ENCODE results near the gene ITFG1.
"Not testable (repeated sequence)": the region's sequence is repeated elsewhere in the genome, so short reads cannot be mapped to it uniquely, and the experiment has no call there.

The ITFG1 gene

DNA sequence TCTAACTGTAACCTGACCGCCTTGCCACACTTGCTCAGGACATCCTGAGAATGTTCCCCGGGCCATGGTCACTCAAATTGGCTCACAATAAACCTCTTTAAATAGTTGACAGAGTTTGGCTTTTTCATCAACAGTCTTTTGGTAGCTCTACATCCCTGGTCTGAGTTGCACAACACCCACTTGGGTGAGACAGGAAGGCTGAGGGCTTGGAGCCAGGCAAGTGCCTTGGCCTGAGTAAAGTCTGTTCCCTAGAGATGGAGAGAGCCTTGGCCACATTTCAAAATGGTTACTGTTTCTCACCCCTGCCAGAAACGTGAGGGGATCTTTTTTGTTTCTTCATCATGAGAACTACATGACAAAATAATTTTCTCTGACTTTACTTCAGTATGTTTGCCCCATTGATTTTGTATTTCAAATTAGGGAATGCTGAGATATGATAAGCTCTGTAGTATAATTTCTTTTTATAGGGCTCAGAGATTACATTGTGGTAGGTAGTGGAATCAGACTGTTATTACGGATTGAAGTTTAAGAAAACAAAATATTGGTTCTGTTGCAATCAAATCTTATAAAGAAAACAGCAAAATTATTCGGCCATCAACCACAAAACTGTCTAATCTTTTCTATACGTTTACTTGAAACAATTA, 263.2 kb downstream of the ITFG1 start:
- no peak for DNase-seq
- TF ChIP-seq, protein P1, sequence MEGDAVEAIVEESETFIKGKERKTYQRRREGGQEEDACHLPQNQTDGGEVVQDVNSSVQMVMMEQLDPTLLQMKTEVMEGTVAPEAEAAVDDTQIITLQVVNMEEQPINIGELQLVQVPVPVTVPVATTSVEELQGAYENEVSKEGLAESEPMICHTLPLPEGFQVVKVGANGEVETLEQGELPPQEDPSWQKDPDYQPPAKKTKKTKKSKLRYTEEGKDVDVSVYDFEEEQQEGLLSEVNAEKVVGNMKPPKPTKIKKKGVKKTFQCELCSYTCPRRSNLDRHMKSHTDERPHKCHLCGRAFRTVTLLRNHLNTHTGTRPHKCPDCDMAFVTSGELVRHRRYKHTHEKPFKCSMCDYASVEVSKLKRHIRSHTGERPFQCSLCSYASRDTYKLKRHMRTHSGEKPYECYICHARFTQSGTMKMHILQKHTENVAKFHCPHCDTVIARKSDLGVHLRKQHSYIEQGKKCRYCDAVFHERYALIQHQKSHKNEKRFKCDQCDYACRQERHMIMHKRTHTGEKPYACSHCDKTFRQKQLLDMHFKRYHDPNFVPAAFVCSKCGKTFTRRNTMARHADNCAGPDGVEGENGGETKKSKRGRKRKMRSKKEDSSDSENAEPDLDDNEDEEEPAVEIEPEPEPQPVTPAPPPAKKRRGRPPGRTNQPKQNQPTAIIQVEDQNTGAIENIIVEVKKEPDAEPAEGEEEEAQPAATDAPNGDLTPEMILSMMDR (IDR thresholded peaks at IDR 0.05; ENCODE audit: low read depth, low read length, missing control alignments) = no peak
- in situ Hi-C loops (cut with HindIII; ENCODE audit: low pct_ligation_motif_present, low sequenced_read_pairs) = no loop called here
- H3K36me3 ChIP-seq (replicated peaks) = no peaks in the 10 kb centered on the region
- H3K27ac ChIP-seq = no peak overlapping the region
- H3K4me3 ChIP-seq (ENCODE audit: low read depth, low read length) = no peak overlapping the region
- no peaks in the 10 kb centered on the region for H3K27me3 ChIP-seq (replicated peaks)

DNA sequence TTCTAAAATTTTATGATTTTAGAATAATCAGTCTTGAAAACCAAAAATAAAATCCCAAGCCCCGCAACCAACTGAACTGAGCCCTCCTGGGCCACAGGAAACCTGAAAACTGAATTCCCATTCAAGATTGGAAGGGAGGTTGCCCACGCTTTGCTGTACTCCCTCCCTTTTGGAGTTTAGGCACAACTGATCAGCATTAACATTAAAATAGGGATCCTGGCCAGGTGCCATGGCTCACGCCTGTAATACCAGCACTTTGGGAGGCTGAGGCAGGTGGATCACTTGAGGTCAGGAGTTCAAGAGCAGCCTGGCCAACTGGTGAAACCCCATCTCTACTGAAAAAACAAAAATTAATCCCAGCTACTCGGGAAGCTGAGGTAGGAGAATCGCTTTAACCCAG, 264.4 kb downstream of the ITFG1 start:
- TF ChIP-seq, protein P1 (IDR thresholded peaks at IDR 0.05; ENCODE audit: low read depth, low read length, missing control alignments) = no peak
- DNase-seq = no peak
- in situ Hi-C loops (cut with HindIII; ENCODE audit: low pct_ligation_motif_present, low sequenced_read_pairs) = no loop called here
- H3K27me3 ChIP-seq (replicated peaks) = no peaks in the 10 kb centered on the region
- no peak overlapping the region for H3K4me3 ChIP-seq (ENCODE audit: low read depth, low read length)
- H3K27ac ChIP-seq = no peak overlapping the region
- no peaks in the 10 kb centered on the region for H3K36me3 ChIP-seq (replicated peaks)

DNA sequence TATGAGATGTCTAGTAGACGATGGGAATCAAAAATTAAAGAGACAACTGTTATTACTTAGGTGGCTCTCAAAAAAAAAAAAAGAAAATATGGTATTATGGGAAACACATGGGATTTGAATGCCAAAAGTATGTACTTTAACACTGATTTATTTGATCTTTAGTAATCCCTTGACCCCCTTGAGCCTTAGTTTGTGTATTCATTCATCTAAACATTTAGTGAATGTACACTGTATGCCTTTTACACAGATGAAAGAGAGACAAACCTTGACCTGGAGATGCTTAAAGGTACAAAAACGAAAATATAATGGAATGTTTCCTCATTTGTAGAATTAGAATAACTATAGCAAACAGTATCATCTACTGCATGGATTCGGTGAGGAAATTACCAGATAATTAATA, 278.5 kb downstream of the ITFG1 start:
- H3K27me3 ChIP-seq (replicated peaks) = no peaks in the 10 kb centered on the region
- TF ChIP-seq, protein P1 (IDR thresholded peaks at IDR 0.05; ENCODE audit: low read depth, low read length, missing control alignments) = no peak
- H3K4me3 ChIP-seq (ENCODE audit: low read depth, low read length) = no peak overlapping the region
- no peaks in the 10 kb centered on the region for H3K36me3 ChIP-seq (replicated peaks)
- H3K27ac ChIP-seq = no peak overlapping the region
- no peak for DNase-seq
- in situ Hi-C loops (cut with HindIII; ENCODE audit: low pct_ligation_motif_present, low sequenced_read_pairs) = no loop called here

DNA sequence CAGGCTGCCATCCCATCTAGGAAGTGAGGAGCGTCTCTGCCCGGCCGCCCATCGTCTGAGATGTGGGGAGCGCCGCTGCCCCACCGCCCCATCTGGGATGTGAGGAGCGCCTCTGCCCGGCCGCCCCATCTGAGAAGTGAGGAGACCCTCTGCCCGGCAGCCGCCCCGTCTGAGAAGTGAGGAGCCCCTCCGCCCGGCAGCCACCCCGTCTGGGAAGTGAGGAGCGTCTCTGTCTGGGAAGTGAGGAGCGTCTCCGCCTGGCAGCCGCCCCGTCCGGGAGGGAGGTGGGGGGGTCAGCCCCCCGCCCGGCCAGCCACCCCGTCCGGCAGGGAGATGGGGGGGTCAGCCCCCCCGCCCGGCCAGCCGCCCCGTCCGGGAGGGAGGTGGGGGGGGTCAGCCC, 279.8 kb downstream of the ITFG1 start:
- H3K27me3 ChIP-seq (replicated peaks); H3K27ac ChIP-seq; H3K4me3 ChIP-seq (ENCODE audit: low read depth, low read length); in situ Hi-C loops (cut with HindIII; ENCODE audit: low pct_ligation_motif_present, low sequenced_read_pairs); H3K36me3 ChIP-seq (replicated peaks); DNase-seq: not testable (repeated sequence)

DNA sequence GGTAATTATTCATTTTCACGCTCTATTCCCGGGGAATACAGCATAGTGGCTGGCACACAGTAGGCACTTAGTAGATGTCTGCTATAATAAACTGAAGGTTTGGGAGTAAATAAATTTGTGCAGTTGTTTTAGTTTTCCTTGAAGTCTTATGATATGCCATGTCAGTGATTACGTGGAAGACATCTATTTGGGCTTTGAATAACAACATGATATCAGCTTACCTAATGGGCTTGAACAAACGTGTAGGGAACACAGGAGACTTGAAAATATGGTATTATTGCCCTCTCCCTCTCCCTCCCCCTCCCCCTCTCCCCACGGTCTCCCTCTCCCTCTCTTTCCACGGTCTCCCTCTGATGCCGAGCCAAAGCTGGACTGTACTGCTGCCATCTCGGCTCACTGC, 280.8 kb downstream of the ITFG1 start:
- DNase-seq = no peak
- Histone ChIP-seq H3K27ac (no peak overlapping the region), H3K27me3 (replicated peaks) (no peaks in the 10 kb centered on the region), H3K4me3 (ENCODE audit: low read depth, low read length) (no peak overlapping the region), H3K36me3 (replicated peaks) (no peaks in the 10 kb centered on the region)
- in situ Hi-C loops (cut with HindIII; ENCODE audit: low pct_ligation_motif_present, low sequenced_read_pairs) = no loop called here
- TF ChIP-seq, protein P1 (IDR thresholded peaks at IDR 0.05; ENCODE audit: low read depth, low read length, missing control alignments) = no peak

DNA sequence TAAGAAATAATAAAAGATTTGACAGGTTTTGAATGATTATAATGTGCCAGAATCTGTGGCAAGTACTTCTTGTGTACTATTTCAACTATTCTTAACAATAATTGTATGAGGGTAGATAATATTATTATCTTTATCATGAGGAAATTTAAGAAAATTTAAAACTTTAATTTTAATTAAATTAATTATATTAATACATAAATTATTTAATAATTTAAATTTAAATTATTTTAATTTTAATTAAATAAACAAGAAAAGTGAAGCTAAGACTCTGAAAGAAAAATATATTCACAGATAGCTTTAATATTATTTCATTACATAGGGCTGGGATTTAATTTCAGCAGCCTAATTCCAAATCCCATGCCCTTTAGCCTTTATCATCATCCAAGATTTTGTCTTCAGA, 285.7 kb downstream of the ITFG1 start:
- Histone ChIP-seq H3K27me3 (replicated peaks) (no peaks in the 10 kb centered on the region), H3K36me3 (replicated peaks) (no peaks in the 10 kb centered on the region), H3K4me3 (ENCODE audit: low read depth, low read length) (no peak overlapping the region), H3K27ac (no peak overlapping the region)
- in situ Hi-C loops (cut with HindIII; ENCODE audit: low pct_ligation_motif_present, low sequenced_read_pairs) = no loop called here
- no peak for DNase-seq
- TF ChIP-seq, protein P1 (IDR thresholded peaks at IDR 0.05; ENCODE audit: low read depth, low read length, missing control alignments) = no peak
